Left renal pelvis (tissue), 4 donors: ENCODE data around the gene SEC23A. TPM values are rescaled to one million over a fixed set of nuclear protein-coding genes. Genes with fewer than 3 reads are reported as not detected.

Experiments
- DNase-seq, 4 donors: peaks; one replicate each; pipeline ENCODE4 v3.0.0-alpha.2; 2013; ENCODE audit warnings: low read depth in 4 of 4, low spot score in 3 of 4
- polyA plus RNA-seq, 4 donors: library from polyadenylated mRNA; unstranded; fragments of 120-200 nt; gene quantifications; one replicate each; pipeline ENCODE4 v1.2.1, GENCODE V29; 2013; ENCODE audit not compliant: insufficient read length in 4 of 4

The SEC23A gene
- polyA plus RNA-seq, 4 donors: 60.5 to 120 (median 69.1) TPM

- DNase-seq: no peak
Measured at GRCh38 chr14:38994731-38995130, 108.3 kb downstream of the SEC23A start.

DNA sequence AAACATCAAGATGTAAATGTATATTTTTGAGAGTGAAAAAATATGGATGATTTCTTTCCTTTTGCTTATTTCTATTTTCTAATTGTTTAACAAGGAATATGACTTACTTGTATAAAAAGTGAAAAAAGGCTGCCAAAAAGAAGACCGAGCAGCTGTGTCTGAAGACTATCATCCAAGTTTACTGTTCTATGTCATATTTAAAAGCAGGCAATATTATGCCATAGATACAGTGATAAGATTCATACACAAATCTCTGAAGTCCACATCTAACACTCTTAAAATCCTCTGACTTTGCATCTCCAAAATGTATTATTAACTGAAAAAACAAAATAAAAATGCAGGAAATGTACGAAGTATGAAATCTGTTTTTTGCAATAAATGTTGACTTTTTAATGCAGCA lies 109.1 kb downstream of the SEC23A start:
- DNase-seq: no peak

DNA sequence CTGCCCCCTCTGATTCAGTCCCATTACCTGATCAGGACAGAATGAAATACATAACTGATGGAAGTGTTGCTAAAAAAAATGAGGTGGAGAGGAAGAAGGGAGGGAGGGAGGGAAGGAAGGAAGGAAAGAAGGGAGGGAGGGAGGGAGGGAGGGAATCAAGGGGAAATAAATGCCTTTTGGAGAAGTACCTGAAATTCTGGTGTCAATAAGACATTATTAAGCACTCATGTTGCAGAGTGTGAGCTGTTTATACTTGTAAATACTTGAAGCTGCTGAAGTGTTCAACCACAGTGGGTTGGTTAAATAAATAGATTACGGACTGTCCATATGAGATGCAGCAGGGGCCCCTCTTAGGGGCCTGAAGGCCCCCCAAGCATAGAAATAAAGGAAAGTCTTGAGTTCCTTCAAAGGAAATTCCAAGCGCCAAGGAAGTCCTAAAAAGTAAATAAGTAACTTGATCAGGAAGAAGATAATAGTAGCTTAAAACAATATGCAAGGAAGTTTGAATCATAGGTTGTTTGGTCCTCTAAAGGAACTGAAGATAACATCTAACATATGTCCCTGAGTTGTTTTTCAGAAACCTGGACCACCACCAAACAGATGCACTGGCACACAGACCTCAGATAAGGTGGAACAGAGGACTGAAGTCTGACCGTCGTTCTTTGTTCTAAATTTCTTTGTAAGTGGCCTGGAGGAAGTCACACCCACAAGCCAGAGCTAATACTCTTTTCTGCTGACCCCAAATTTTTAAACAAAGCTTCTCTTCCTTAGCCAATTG lies 110.8 kb downstream of the SEC23A start:
- DNase-seq: no peak

DNA sequence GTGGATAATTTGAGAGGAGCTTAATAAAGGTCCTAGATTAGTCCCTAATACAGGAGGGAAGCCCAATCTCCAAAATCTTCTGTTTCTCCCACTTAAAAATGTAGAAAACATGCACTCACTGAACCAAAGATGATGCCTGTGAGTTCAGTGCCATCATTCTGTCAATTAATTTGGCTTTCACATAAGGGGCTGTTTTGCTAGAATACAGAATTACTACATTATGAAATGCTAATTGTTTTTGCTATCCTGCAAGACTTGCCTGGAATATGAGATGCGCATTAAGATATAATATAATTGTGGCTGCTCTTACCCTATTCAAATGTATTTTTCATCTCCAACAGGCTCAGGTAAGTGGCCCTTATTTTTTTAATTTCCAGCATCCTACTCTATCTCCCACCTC lies 111.7 kb downstream of the SEC23A start:
- DNase-seq: no peak

GRCh38 chr14:38989922-38990546 lies 113.0 kb downstream of the SEC23A start:
- no peak for DNase-seq

- no peak for DNase-seq
Measured at GRCh38 chr14:38987781-38988180, 115.3 kb downstream of the SEC23A start.

GRCh38 chr14:38982837-38983236 lies 120.2 kb downstream of the SEC23A start:
- DNase-seq: no peak

- DNase-seq: no peak
Measured at GRCh38 chr14:38982278-38982677, 120.8 kb downstream of the SEC23A start.

Other genes starting within 250 kb of the SEC23A start
- 10 to 100 TPM; 20.8 to 32.4 (median 24.8) TPM for gene GEMIN2, start 11.1 kb upstream of the SEC23A start, polyA plus RNA-seq
- 10 to 100 TPM; 28.5 to 37.0 (median 35.8) TPM for gene TRAPPC6B, start 67.1 kb upstream of the SEC23A start, polyA plus RNA-seq
- 100 to 1,000 TPM; 127 to 222 (median 196) TPM for gene PNN, start 72.0 kb upstream of the SEC23A start, polyA plus RNA-seq
- gene MIA2, start 130.7 kb upstream of the SEC23A start, polyA plus RNA-seq: 10 to 100 TPM; 25.3 to 81.7 (median 71.5) TPM